SIG-M5 treated with dmso at 0.1 percent for 504 hours (cell line): ENCODE results near the gene CD38.
"Not testable (repeated sequence)": the region's sequence is repeated elsewhere in the genome, so short reads cannot be mapped to it uniquely, and the experiment has no call there.

ENCODE experiments used
- DNase-seq: peaks from one replicate; lab custom pipeline; 2025; ENCODE audit not compliant: unreplicated experiment; lab: John Stamatoyannopoulos, UW

Gene CD38

GRCh38 chr4:15794905-15795304, 16.8 kb downstream of the CD38 start:
- peak; percentile 12 for DNase-seq

DNA sequence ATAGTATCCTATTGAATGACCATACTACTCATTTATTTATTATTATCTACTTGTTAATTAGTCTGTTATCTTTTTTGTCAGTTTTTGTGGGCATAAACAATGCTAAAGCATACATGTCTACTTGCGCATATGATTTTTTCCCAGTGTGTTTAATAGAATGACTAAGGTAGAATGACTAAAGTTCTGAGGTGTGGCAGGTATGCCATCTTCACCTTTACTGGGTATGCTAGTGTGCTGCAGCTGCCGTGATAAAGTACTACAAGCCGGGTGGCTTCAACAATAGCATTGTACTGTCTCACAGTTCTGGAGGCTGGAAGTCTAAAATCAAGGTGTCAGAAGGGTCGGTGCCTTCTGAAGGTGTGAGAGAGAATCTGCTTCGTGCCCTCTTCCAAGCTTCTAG, 19.2 kb downstream of the CD38 start:
- no peak for DNase-seq

DNA sequence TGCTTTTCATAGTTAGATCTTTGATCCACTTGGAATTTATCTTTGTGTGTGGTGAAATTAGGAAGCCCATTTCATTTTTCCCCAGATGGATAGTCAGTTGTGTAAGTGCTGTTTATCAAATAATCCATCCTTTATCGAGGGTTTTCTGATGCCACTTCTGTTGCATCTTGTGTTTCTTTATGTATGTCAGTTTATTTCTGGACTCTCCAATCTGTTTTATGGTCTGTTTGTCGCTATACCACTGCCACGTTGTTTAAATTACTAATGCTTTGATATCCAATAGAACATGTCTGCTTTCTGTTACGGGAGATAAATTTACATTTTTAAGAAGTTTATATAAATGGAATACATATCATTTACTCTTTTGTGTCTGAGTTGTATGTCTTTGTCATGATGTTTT, 21.0 kb downstream of the CD38 start:
- DNase-seq = no peak

- no peak for DNase-seq
Measured at GRCh38 chr4:15799701-15800100, 21.6 kb downstream of the CD38 start.

GRCh38 chr4:15802497-15802896, 24.4 kb downstream of the CD38 start:
- not testable (repeated sequence) for DNase-seq

- peak; percentile 57 for DNase-seq
Measured at GRCh38 chr4:15805583-15806517, 27.7 kb downstream of the CD38 start.

DNA sequence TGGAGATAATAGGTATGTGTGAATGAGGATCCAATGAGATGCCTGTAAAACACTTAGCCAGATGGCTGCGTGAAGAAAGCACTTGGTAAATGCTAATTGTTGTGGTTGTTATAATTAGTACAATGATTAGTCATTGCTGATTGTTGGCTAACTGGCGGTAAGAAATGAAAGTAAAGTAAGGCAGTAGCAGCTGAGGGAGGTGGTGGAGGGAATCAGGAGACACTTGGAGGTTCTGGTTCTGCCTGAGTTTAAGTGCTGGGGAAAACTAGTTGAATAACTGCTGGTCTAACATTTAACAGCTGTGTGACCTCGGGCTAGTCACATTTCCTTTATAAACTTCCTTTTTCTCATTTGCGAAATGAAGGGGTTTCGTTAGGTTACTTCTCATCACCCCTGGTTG, 30.9 kb downstream of the CD38 start:
- peak; percentile 78 for DNase-seq

GRCh38 chr4:15809466-15809865, 31.3 kb downstream of the CD38 start:
- DNase-seq = no peak

- DNase-seq = peak; percentile 19
Measured at GRCh38 chr4:15811703-15812337, 33.7 kb downstream of the CD38 start.

GRCh38 chr4:15832523-15833451, 54.7 kb downstream of the CD38 start:
- peak; percentile 38 for DNase-seq

DNA sequence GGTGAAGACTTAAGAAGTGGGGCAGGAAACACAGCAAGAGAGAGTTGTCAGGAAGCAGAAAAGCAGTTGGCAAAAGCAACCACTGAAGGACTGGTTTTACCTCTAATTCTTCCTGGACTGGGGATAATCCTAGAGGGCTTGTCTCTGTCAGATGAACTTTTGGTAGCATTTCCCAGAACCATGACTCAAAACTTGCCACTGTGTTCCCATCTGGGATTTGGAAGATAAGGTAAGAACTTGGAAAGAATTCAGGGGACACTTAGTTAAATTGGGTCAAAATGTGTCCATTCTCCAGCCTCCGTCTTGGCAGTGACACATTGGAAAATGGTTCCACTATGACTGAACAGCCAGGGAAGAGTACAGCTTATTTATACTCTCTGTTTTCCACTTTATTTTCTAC, 55.7 kb downstream of the CD38 start:
- DNase-seq = no peak

DNA sequence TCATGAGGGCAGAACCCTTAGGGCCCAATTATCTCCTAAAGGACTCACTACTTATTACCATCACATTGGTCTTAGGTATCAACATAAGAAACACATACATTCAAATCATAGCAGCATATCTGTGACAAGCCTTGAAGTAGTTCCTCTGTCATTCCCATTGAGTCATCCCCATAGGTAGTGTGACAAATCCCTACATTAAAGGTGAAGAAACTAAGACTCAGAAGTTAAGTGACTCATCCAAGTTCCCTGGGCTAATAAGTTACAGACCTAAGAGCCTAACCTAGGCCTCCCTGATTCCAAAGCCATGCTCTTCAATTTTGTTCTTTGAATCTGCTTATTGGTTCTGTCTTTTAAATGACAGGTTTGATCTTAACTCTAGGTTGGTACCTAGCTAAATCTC, 58.2 kb downstream of the CD38 start:
- no peak for DNase-seq

DNA sequence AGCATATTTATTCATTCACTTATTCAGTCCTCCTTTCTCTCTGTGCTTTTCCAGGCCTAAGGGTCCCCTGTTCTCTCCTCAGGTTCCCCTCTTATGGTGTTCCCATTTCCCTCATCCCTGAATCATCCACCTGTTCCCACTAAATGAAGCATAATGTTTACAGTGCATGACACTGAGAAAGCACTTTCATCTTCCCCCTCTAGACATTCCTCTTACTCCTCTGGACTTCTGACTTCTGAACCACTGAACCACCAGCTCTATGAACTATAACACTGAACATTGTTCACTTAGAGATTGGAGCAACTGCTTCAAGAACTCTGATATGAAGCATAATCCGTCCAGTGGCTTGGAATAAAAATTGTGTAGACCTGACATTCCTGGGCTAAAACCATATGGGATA, 59.5 kb downstream of the CD38 start:
- DNase-seq = no peak

DNA sequence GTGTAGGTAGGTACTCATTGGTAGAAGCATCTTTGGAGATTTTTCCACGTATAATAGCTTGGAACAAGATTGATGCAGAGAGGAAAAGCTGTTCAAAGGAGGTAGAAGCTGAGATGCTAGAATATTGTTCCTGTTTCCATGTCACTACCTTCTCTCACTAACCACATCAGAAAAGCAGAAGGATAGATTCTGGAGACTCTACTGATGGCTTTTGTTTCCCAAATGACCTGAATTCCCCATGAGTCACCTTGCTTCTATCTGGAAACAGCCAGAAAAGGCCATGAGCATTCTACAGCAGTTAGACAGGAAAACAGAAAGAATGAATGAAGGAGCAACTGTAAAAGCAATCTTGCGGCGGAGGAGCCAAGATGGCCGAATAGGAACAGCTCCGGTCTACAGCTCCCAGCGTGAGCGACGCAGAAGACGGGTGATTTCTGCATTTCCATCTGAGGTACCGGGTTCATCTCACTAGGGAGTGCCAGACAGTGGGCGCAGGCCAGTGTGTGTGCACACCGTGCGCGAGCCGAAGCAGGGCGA, 63.1 kb downstream of the CD38 start:
- not testable (repeated sequence) for DNase-seq

DNA sequence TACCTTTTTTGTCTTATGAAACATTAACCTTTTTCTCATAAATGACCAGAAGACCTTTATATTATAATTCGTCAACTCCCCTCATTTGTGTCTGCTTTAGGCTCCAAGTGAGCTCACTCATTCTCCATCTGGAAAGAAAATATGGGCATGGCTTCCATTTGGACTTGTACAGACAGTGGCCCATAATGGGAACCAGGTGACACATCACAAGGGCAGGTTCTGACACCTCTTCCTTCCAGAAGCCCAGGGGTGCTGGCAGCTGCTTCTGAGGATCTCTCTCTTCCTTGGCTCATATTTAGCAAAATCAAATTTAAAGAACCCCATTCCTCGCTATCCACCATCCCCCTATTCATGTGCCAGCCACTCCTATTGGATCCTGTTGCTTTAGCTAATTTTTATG, 69.6 kb downstream of the CD38 start:
- no peak for DNase-seq

- DNase-seq = no peak
Measured at GRCh38 chr4:15848191-15848842, 70.2 kb downstream of the CD38 start.

DNA sequence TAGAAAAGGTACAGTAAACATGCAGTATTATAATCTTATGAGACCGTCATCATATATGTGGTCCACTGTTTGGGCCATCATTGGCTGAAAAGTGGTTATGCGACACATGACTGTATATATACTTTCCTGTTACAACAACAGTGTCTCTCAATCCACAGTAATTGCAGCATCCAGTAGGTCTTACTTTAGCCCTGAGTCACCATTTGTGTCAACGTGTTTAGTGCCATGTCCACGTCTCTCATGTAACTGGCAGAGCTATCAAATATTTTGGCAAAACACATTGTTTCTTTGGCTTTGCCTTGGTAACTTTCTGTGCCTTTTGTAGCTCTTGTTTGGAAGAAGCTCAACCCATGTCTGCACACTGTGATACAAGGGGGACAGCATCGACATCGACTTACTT, 73.8 kb downstream of the CD38 start:
- no peak for DNase-seq

DNA sequence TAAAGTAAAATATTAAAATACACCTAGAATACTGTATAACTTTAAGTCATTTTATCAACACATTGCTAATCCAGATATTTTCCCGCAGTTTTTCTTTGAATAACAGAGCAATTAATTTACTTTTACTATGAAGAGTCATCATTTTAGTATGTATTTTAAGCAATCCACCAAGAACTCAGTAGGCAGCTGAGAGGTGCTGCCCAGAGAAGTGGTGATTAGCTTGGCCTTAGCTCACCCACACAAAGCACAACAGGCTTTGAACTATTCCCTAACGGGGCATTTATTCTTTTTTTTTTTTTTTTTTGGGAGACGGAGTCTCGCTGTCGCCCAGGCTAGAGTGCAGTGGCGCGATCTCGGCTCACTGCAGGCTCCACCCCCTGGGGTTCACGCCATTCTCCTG, 74.4 kb downstream of the CD38 start:
- no peak for DNase-seq

- DNase-seq = no peak
Measured at GRCh38 chr4:15853345-15853744, 75.2 kb downstream of the CD38 start.

DNA sequence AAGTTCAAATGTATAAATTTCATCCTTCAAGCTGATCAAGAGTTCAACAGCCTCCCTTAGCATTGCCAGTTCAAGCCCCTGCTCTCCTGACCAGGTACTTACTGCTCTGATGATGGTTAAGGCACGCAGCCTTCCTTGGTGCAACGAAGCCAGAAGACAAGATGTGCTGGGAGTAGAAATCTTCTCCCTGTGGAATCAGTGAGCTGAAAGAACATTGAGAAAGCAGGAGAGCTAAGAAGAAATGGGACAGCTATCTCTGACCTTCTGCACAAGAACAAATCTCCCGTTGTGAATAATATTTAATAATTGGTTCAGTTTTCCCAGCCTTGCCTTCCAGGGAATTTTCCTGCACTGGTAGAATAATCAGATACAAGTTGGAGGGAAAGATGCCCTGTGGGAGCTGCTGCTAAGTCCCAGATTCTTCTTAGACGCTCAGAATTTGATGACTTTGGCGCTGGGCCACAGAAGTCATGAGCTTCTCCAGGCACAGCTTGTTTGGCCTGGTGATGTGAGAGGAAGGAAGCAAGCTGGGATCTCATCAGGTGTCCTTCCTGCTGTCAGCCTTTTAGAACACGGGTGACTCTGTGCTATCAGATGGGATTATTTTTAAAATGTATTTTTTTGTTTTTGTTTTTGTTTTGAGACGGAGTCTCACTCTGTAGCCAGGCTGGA, 77.8 kb downstream of the CD38 start:
- no peak for DNase-seq
